GM12878 (cell line): Measurements from ENCODE around the gene ASB8. TPM values are rescaled to one million over a fixed set of nuclear protein-coding genes. Genes with fewer than 3 reads are reported as not detected.

Experiments used
- BACH1 ChIP-seq: fragments of 450-650 bp; IDR thresholded peaks from 2 replicates; pipeline ENCODE4 v1.6.1; 2017; ENCODE audit warnings: mild to moderate bottlenecking, borderline replicate concordance
- EGR1 ChIP-seq, 2 experiments: IDR thresholded peaks; 1 replicate in 1 of 2; 2 replicates in 1 of 2; pipeline ENCODE4 v1.6.1; 2011 to 2012; ENCODE audit warnings: low read depth in 2 of 2, low read length in 2 of 2, borderline replicate concordance in 1 of 2, mild to moderate bottlenecking in 1 of 2, moderate library complexity in 1 of 2
- EZH2 ChIP-seq: IDR thresholded peaks from 2 replicates; pipeline ENCODE4 v1.6.1; 2012; ENCODE audit warnings: low read depth, mild to moderate bottlenecking, control low read depth, inconsistent platforms, low read length, borderline replicate concordance; ENCODE audit not compliant: control insufficient read depth
- GATAD2B ChIP-seq: fragments of 450-650 bp; conservative IDR thresholded peaks from 2 replicates; pipeline ENCODE4 v1.6.1; 2017; ENCODE audit warnings: low read depth, mild to moderate bottlenecking, moderate library complexity
- HCFC1 ChIP-seq: fragments of 150-350 bp; IDR thresholded peaks from 2 replicates; pipeline ENCODE4 v1.6.1; 2014; ENCODE audit warnings: low read length
- HDAC2 ChIP-seq: fragments of 200-600 bp; sonication (generic); IDR thresholded peaks from 2 replicates; pipeline ENCODE4 v1.6.1; 2017
- LARP7 ChIP-seq: fragments of 450-650 bp; IDR thresholded peaks from 2 replicates; pipeline ENCODE4 v1.6.1; 2017; ENCODE audit warnings: mild to moderate bottlenecking
- PKNOX1 ChIP-seq: fragments of 450-650 bp; IDR thresholded peaks from 2 replicates; pipeline ENCODE4 v1.6.1; 2016; ENCODE audit warnings: mild to moderate bottlenecking
- POLR2A ChIP-seq: IDR thresholded peaks from 2 replicates; pipeline ENCODE4 v1.6.1; 2011; ENCODE audit warnings: low read depth, mild to moderate bottlenecking, low read length
- POLR2AphosphoS5 ChIP-seq: IDR thresholded peaks from 2 replicates; pipeline ENCODE4 v1.6.1; 2011; ENCODE audit warnings: mild to moderate bottlenecking, low read length, inconsistent platforms
- PRDM15 ChIP-seq: fragments of 450-650 bp; formaldehyde crosslinking; IDR thresholded peaks from 2 replicates; pipeline ENCODE4 v1.4.0; 2020; ENCODE audit warnings: mild to moderate bottlenecking, moderate library complexity
- RAD51 ChIP-seq: fragments of 450-650 bp; IDR thresholded peaks from 2 replicates; pipeline ENCODE4 v1.6.1; 2016; ENCODE audit warnings: moderate library complexity, mild to moderate bottlenecking, inconsistent platforms
- RELA ChIP-seq: fragments of 450-650 bp; IDR thresholded peaks from 2 replicates; pipeline ENCODE4 v1.8.0; 2014; ENCODE audit warnings: borderline replicate concordance; ENCODE audit not compliant: partially characterized antibody
- SMAD1 ChIP-seq: fragments of 450-650 bp; IDR thresholded peaks from 2 replicates; pipeline ENCODE4 v1.6.1; 2018; ENCODE audit warnings: mild to moderate bottlenecking, low read depth; ENCODE audit not compliant: partially characterized antibody
- SMARCA5 ChIP-seq: fragments of 450-650 bp; IDR thresholded peaks from 2 replicates; pipeline ENCODE4 v1.6.1; 2017; ENCODE audit warnings: mild to moderate bottlenecking
- TBL1XR1 ChIP-seq: IDR thresholded peaks from 2 replicates; pipeline ENCODE4 v1.6.1; 2012; ENCODE audit warnings: low read depth, low read length, improper control_type of control experiment
- YY1 ChIP-seq: IDR thresholded peaks from 2 replicates; pipeline ENCODE4 v1.6.1; 2011; ENCODE audit warnings: low read depth, mild to moderate bottlenecking, low read length
- ZBTB4 ChIP-seq: fragments of 450-650 bp; formaldehyde crosslinking; IDR thresholded peaks from 2 replicates; pipeline ENCODE4 v1.4.0; 2022; ENCODE audit warnings: mild to moderate bottlenecking, moderate library complexity
- ZBTB40 ChIP-seq: fragments of 450-650 bp; IDR thresholded peaks from 2 replicates; pipeline ENCODE4 v1.6.1; 2016; ENCODE audit warnings: mild to moderate bottlenecking, moderate library complexity, borderline replicate concordance
- ZNF207 ChIP-seq: fragments of 450-650 bp; IDR thresholded peaks from 2 replicates; pipeline ENCODE4 v1.6.1; 2014; ENCODE audit warnings: antibody characterized with exemption, mild to moderate bottlenecking, borderline replicate concordance
- ZZZ3 ChIP-seq: IDR thresholded peaks from 2 replicates; pipeline ENCODE4 v1.6.1; 2011; ENCODE audit warnings: low read depth; ENCODE audit not compliant: control insufficient read depth, insufficient read length
- polyA plus RNA-seq, 11 experiments: library from polyadenylated mRNA; depleted of rRNA in 4 of 11; unstranded in 6 of 11; stranded (reverse) in 5 of 11; fragments of >200 nt; fragmentation: Nextera tagmentation in 4 of 11; fragmentation: Illumina TruSeq in 1 of 11; extraction: Ambion mirVana in 4 of 11; extraction: Trizol in 1 of 11; gene quantifications; 1 replicate in 1 of 11; 2 replicates in 10 of 11; pipeline versions ENCODE4 v1.2.1 to v1.2.3, GENCODE V29; 2011 to 2016; ENCODE audit warnings: inconsistent platforms in 2 of 11, missing spikeins in 2 of 11, low read depth in 1 of 11
- total RNA-seq, 4 experiments: library from RNA; depleted of rRNA in 3 of 4; stranded (reverse); fragments of >200 nt in 3 of 4; fragmentation: Illumina TruSeq in 1 of 4; extraction: Trizol in 1 of 4; gene quantifications; 2 replicates each; pipeline versions ENCODE4 v1.2.1 to v1.2.3, GENCODE V29; 2013 to 2021

Gene ASB8
- total and polyA plus RNA-seq, 10 of the 15 experiments (the other 5 are each of a cell fraction or from before 2014, with no cell fraction given): 23.7 to 48.0 (median 29.1) TPM

- TF ChIP-seq ZBTB4 (CRISPR knock-in tag) (no peak), POLR2AphosphoS5 (no peak; the same call in 1 of the 2 replicates), PKNOX1 (no peak), YY1 (no peak), HCFC1 (no peak), ZBTB40 (no peak), HDAC2 (no peak), TBL1XR1 (no peak), RELA (no peak), BACH1 (no peak; the same call in 1 of the 2 replicates), ZNF207 (no peak), ZZZ3 (no peak), EZH2 (no peak), GATAD2B (no peak; the same call in 1 of the 2 replicates), POLR2A (no peak), PRDM15 (no peak), SMARCA5 (no peak), SMAD1 (no peak), EGR1 (IDR thresholded peaks at IDR 0.05; ENCODE audit: borderline replicate concordance in 1 of 2, low read depth in 2 of 2, low read length in 2 of 2) (no peak), RAD51 (no peak), LARP7 (peak; percentile 55; the same call in 1 of the 2 replicates)
Observed at GRCh38 chr12:48198672-48198971, 41.3 kb upstream of the ASB8 start (continued).
